Nephron progenitor cell (in vitro differentiated cells): ENCODE results near the gene KCNH1.
"Not testable (repeated sequence)": the region's sequence is repeated elsewhere in the genome, so short reads cannot be mapped to it uniquely, and the experiment has no call there.

Experiments
- DNase-seq: peaks from one replicate; pipeline ENCODE4 v3.0.0; 2021
- H3K27ac Mint-ChIP-seq: 2 replicates; pipeline ENCODE4 v1.8.0; 2021; ENCODE audit warnings: mild to moderate bottlenecking, moderate library complexity, mixed read lengths
- H3K27me3 Mint-ChIP-seq: 2 replicates; pipeline ENCODE4 v1.8.0; 2021; ENCODE audit warnings: mild to moderate bottlenecking, low read depth, mixed read lengths; ENCODE audit not compliant: poor library complexity
- H3K36me3 Mint-ChIP-seq: 2 replicates; pipeline ENCODE4 v1.8.0; 2021; ENCODE audit warnings: low read depth, mixed read lengths
- H3K4me1 Mint-ChIP-seq: 2 replicates; pipeline ENCODE4 v1.8.0; 2021; ENCODE audit warnings: mixed read lengths
- H3K4me3 Mint-ChIP-seq: 2 replicates; pipeline ENCODE4 v1.8.0; 2021; ENCODE audit warnings: mild to moderate bottlenecking, moderate library complexity, mixed read lengths
- H3K9me3 Mint-ChIP-seq: 2 replicates; pipeline ENCODE4 v1.8.0; 2021; ENCODE audit warnings: mild to moderate bottlenecking, moderate library complexity, mixed read lengths
- TF ChIP-seq, protein P1 (sequence below): fragments of 200-600 bp; sonication (generic); IDR thresholded peaks from 2 replicates; pipeline ENCODE4 v1.5.0; 2021; ENCODE audit warnings: antibody characterized with exemption

The KCNH1 gene

DNA sequence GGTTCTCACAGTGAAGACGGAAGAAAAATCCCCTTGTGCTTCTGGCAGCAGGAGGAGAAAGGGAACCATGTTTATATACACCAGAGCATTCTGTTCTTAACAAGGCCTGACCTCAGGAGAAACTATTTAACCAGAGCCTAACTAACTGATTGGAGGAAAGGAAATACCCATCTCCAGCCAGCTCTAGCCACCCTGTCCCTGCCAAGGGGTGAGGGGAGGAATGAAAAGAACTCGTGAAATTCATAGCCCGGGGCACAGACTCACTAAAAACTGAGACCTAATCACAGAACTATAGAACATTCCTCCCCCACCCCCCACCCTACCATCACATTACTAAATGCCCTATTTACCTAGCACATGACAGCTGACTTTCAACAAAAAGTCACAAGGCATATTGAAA, 65.0 kb downstream of the KCNH1 start:
- no peaks in the 10 kb centered on the region for H3K4me1 Mint-ChIP-seq
- no peak overlapping the region for H3K4me3 Mint-ChIP-seq
- no peaks in the 10 kb centered on the region for H3K27me3 Mint-ChIP-seq
- TF ChIP-seq, protein P1, sequence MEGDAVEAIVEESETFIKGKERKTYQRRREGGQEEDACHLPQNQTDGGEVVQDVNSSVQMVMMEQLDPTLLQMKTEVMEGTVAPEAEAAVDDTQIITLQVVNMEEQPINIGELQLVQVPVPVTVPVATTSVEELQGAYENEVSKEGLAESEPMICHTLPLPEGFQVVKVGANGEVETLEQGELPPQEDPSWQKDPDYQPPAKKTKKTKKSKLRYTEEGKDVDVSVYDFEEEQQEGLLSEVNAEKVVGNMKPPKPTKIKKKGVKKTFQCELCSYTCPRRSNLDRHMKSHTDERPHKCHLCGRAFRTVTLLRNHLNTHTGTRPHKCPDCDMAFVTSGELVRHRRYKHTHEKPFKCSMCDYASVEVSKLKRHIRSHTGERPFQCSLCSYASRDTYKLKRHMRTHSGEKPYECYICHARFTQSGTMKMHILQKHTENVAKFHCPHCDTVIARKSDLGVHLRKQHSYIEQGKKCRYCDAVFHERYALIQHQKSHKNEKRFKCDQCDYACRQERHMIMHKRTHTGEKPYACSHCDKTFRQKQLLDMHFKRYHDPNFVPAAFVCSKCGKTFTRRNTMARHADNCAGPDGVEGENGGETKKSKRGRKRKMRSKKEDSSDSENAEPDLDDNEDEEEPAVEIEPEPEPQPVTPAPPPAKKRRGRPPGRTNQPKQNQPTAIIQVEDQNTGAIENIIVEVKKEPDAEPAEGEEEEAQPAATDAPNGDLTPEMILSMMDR, result no peak
- no peak for DNase-seq
- H3K9me3 Mint-ChIP-seq, result no peaks in the 10 kb centered on the region
- H3K27ac Mint-ChIP-seq, result no peak overlapping the region
- no peaks in the 10 kb centered on the region for H3K36me3 Mint-ChIP-seq

DNA sequence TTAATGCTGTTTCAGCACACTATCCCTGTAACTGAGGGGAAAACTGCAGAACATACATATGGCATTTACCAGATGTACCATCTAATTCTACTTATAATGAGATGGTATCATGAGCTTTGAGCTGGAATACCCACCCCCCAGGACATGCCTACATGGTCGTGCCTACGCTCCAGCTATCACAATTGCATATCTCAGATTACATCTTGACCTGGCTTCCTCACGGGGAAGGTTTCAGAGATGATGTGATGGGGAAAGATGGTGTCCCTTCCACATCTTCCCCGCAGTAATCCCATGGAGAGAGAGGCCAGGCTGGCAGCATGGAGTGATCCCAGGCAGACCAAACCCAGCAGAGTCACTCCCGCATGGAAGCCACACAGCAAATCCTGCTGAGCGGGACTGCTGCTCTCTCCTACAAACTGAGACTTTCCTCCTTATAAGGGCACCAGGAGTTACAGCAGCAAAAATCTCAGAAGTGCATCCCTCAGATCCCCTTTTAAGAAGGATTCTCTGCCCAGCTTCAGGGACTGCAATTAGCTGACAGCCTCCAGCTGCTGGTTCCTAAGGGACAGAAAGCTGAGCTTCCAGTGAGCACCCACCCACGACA, 67.1 kb downstream of the KCNH1 start:
- Mint-ChIP-seq H3K27me3 (peaks cover 3% of the 10 kb centered on the region), H3K4me3 (no peak overlapping the region), H3K4me1 (no peaks in the 10 kb centered on the region), H3K27ac (no peak overlapping the region), H3K9me3 (peaks cover 11% of the 10 kb centered on the region), H3K36me3 (no peaks in the 10 kb centered on the region)
- TF ChIP-seq, protein P1, result no peak
- DNase-seq, result no peak

DNA sequence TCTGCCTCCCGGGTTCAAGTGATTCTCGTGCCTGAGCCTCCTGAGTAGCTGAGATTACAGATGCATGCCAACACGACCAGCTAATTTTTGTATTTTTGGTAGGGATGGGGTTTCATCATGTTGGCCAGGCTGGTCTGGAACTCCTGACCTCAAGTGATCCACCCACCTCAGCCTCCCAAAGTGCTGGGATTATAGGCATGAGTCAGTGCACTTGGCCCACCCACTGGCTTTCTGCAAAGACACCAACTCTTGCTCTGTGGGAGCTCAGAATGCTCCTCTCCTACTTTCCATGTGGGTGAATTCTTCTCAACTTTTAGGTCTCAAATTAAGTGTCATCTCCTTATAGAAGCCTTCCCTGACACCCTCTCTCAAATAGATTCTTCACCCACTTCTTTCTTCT, 92.1 kb downstream of the KCNH1 start:
- H3K4me1 Mint-ChIP-seq, H3K27me3 Mint-ChIP-seq, H3K9me3 Mint-ChIP-seq, H3K4me3 Mint-ChIP-seq, DNase-seq, H3K36me3 Mint-ChIP-seq, H3K27ac Mint-ChIP-seq: not testable (repeated sequence)

DNA sequence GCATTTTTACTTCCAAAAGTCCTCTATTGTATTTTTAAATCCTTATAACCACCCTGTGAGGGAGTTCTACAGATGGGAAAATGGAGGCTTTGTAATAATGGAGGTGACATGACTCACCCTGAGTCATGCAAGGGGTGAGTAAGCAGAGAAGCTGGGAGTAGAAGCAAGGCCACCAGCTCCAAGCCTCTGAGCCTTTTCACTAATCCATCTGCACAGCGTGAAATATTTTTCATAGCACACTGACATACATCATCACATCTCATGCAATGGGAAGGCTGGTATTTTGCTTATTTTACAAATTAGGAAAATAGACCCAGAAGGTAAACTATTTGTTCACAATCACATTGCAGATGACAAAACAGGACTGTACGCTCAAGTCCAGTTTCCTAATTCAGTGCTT, 96.9 kb downstream of the KCNH1 start:
- no peaks in the 10 kb centered on the region for H3K4me1 Mint-ChIP-seq
- no peak overlapping the region for H3K4me3 Mint-ChIP-seq
- no peak for DNase-seq
- peaks cover 7% of the 10 kb centered on the region for H3K9me3 Mint-ChIP-seq
- H3K27ac Mint-ChIP-seq, result no peak overlapping the region
- TF ChIP-seq, protein P1, result no peak
- H3K27me3 Mint-ChIP-seq, result peaks cover 6% of the 10 kb centered on the region
- H3K36me3 Mint-ChIP-seq, result no peaks in the 10 kb centered on the region

DNA sequence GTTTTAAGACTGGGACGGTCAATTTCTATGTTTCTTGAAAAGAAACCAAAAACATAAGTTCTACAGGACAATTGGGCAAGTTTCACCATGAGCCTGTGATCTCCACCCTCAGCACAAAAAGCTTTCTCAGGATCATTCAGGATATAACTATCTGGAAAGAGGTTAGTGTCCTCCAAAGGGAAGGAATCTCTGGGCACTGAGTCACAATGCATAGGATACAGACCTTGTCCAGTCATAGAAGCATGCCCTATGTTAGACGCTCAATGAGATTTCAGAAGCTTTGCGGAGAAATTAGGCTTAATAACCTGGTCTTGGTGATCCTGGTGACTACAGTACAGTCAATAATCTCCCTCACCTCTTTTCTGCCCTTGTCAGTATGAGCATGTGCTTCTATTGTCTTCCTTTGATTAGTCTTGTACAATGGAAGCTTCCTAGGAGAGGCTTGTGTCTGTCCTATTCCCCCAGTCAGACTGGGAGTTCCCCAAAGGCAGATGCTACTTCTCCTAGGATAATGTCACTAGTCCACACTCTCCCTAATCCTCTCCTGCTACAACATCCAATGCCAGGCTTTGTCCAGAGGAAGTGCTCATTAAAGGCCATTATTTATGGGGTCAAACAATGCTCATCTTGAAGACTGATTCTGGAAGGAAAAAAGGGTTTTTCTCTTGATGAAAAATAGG, 97.4 kb downstream of the KCNH1 start:
- no peak overlapping the region for H3K27ac Mint-ChIP-seq
- DNase-seq, result no peak
- no peaks in the 10 kb centered on the region for H3K36me3 Mint-ChIP-seq
- peaks cover 6% of the 10 kb centered on the region for H3K27me3 Mint-ChIP-seq
- H3K4me3 Mint-ChIP-seq, result no peak overlapping the region
- H3K4me1 Mint-ChIP-seq, result no peaks in the 10 kb centered on the region
- TF ChIP-seq, protein P1, result no peak
- H3K9me3 Mint-ChIP-seq, result peaks cover 10% of the 10 kb centered on the region

DNA sequence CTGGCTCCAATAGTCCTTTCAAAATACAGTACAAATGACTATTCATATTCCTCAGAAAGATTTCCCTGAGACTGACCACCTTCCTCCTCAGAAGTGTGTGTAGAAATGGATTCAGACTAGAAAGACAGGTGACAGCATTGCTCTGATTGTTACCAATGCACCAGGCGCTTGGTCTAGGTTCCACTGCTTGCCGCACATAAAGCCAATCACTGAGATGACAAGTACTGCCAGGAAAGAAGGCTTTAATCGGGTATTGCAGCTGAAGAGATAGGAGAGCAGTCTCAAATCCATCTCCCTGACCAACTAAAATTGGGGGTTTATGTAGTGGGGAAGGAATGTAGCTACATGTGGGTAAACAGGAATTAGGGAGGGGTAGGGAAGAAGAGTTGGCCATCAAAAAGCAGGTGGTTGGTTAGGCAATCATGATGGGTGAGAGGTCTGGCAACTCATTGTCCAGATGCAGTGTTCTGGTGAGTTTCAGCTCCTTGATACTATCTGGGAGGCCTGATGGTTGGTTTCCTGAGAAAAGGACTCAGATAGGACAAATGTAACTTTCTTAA, 98.0 kb downstream of the KCNH1 start:
- H3K4me1 Mint-ChIP-seq, result no peaks in the 10 kb centered on the region
- H3K4me3 Mint-ChIP-seq, result no peak overlapping the region
- peaks cover 10% of the 10 kb centered on the region for H3K9me3 Mint-ChIP-seq
- TF ChIP-seq, protein P1, result no peak
- H3K27me3 Mint-ChIP-seq, result peaks cover 6% of the 10 kb centered on the region
- H3K36me3 Mint-ChIP-seq, result no peaks in the 10 kb centered on the region
- H3K27ac Mint-ChIP-seq, result no peak overlapping the region
- DNase-seq, result no peak
